Hematopoietic multipotent progenitor cell treated with erythropoietin and hydrocortisone succinate and interleukin-3 and kit ligand, for 6 days (in vitro differentiated cells): ENCODE measurements around the gene SLC27A4.

Experiments used
- DNase-seq: peaks from one replicate; pipeline ENCODE4 v3.0.0-alpha.2; 2015

SLC27A4 gene

GRCh38 chr9:128339761-128340690 lies at the start of gene SLC27A4:
Gene SLC27A4, plus strand, starts transcription at chr9:128340527. Its CDS starts 2,606 bp downstream, at chr9:128343133.
- peak; percentile 89 for DNase-seq

- no peak for DNase-seq
Measured at GRCh38 chr9:128292009-128292408, 48.3 kb upstream of the SLC27A4 start.

GRCh38 chr9:128293091-128293490 lies 47.2 kb upstream of the SLC27A4 start:
- no peak for DNase-seq

GRCh38 chr9:128294142-128294541 lies 46.2 kb upstream of the SLC27A4 start:
- no peak for DNase-seq

GRCh38 chr9:128296340-128297220 lies 43.7 kb upstream of the SLC27A4 start:
- peak; percentile 83 for DNase-seq

GRCh38 chr9:128297221-128297773 lies 43.0 kb upstream of the SLC27A4 start:
- no peak for DNase-seq

- no peak for DNase-seq
Measured at GRCh38 chr9:128298535-128299482, 41.5 kb upstream of the SLC27A4 start.

- DNase-seq: no peak
Measured at GRCh38 chr9:128304136-128304970, 36.0 kb upstream of the SLC27A4 start.

- DNase-seq: no peak
Measured at GRCh38 chr9:128304971-128305288, 35.4 kb upstream of the SLC27A4 start.

GRCh38 chr9:128309551-128309950 lies 30.8 kb upstream of the SLC27A4 start:
- DNase-seq: no peak

GRCh38 chr9:128310461-128310860 lies 29.9 kb upstream of the SLC27A4 start:
- DNase-seq: no peak

- no peak for DNase-seq
Measured at GRCh38 chr9:128314697-128315096, 25.6 kb upstream of the SLC27A4 start.

GRCh38 chr9:128316421-128316820 lies 23.9 kb upstream of the SLC27A4 start:
- DNase-seq: no peak

GRCh38 chr9:128317629-128318028 lies 22.7 kb upstream of the SLC27A4 start:
- DNase-seq: no peak

GRCh38 chr9:128321343-128321742 lies 19.0 kb upstream of the SLC27A4 start:
- DNase-seq: no peak

- DNase-seq: no peak
Measured at GRCh38 chr9:128321879-128322403, 18.4 kb upstream of the SLC27A4 start.

- DNase-seq: peak; percentile 99
Measured at GRCh38 chr9:128322404-128323211, 17.7 kb upstream of the SLC27A4 start, which contains the start of the genes COQ4 and TRUB2. Gene COQ4, plus strand, starts transcription at chr9:128322839. Its CDS starts 20 bp downstream, at chr9:128322859. Gene TRUB2, minus strand, starts transcription at chr9:128322447. Its CDS starts 39 bp downstream, at chr9:128322408.

- no peak for DNase-seq
Measured at GRCh38 chr9:128323212-128323730, 17.1 kb upstream of the SLC27A4 start.

- no peak for DNase-seq
Measured at GRCh38 chr9:128323791-128324190, 16.5 kb upstream of the SLC27A4 start.

- DNase-seq: no peak
Measured at GRCh38 chr9:128324401-128324800, 15.9 kb upstream of the SLC27A4 start.
